Esophagus squamous epithelium (tissue), 4 donors: ENCODE data around the gene TRIM24.
"Not testable (repeated sequence)": the region's sequence is repeated elsewhere in the genome, so short reads cannot be mapped to it uniquely, and the experiment has no call there.

ENCODE experiments used
- CTCF ChIP-seq, 6 experiments: fragments of 450-650 bp in 4 of 6; fragments of 200-600 bp in 2 of 6; sonication (generic) in 2 of 6; IDR thresholded peaks; one replicate each; pipeline ENCODE4 v1.5.1; 2016 to 2019; ENCODE audit warnings: antibody characterized with exemption in 6 of 6, mild to moderate bottlenecking in 4 of 6, moderate library complexity in 4 of 6
- POLR2A ChIP-seq, 4 donors: fragments of 450-650 bp; IDR thresholded peaks; one replicate each; pipeline ENCODE4 v1.6.1; 2017; ENCODE audit warnings: antibody characterized with exemption in 4 of 4, mild to moderate bottlenecking in 4 of 4, moderate library complexity in 3 of 4

- TF ChIP-seq CTCF, POLR2A (IDR thresholded peaks at IDR 0.05): not testable (repeated sequence)
Measured at GRCh38 chr7:138466069-138466756, 6.2 kb downstream of the TRIM24 start.
